MM.1S (cell line): ENCODE data around the gene CEACAM16.

Source experiments
- EZH2 ChIP-seq: fragments of 300-600 bp; sonication (generic); optimal IDR thresholded peaks from 2 replicates; pipeline ENCODE3; 2017; ENCODE audit warnings: low read depth, mild to moderate bottlenecking, antibody characterized with exemption, low read length, mixed read lengths
- EZH2phosphoT487 ChIP-seq: fragments of 300-600 bp; sonication (generic); IDR thresholded peaks from 2 replicates; pipeline ENCODE4 v1.6.1; 2018; ENCODE audit warnings: antibody characterized with exemption, low read length
- TF ChIP-seq, protein P1 (sequence below): fragments of 300-600 bp; sonication (generic); IDR thresholded peaks from 2 replicates; pipeline ENCODE4 v1.5.1; 2016; ENCODE audit warnings: antibody characterized with exemption, low read length, mixed read lengths

DNA sequence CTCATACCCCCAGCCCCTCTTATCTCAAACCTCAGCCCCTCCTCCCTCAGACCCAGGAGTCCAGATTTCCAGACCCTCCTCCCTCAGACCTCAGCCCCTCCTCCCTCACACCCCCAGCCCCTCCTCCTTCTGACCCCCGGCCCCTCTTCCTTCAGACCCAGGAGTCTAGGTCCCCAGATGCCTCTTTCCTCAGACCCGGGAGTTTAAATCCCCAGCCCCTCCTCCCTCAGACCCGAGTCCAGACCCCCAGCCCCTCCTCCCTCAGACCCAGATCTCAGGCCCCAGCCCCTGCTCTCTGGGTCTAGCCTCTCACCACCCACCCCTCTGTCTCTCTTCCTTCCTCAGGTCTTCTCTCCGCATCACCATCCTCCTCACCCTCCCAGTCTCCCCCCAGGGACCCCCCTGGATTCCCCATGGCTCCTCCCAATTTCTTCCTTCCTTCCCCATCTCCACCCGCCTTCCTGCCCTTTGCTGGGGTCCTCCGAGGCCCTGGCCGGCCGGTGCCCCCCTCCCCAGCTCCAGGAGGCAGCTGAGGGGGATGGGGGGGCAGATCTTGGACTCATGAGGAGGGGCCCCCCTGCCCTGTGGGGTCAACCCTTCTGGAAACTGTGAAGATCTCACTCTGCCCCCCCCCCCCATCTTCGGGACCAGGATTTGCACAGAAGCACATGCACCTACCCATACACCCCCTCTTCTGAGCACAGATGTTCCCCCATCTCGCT is 60.3 kb downstream of the CEACAM16 start:
- TF ChIP-seq, protein P1, sequence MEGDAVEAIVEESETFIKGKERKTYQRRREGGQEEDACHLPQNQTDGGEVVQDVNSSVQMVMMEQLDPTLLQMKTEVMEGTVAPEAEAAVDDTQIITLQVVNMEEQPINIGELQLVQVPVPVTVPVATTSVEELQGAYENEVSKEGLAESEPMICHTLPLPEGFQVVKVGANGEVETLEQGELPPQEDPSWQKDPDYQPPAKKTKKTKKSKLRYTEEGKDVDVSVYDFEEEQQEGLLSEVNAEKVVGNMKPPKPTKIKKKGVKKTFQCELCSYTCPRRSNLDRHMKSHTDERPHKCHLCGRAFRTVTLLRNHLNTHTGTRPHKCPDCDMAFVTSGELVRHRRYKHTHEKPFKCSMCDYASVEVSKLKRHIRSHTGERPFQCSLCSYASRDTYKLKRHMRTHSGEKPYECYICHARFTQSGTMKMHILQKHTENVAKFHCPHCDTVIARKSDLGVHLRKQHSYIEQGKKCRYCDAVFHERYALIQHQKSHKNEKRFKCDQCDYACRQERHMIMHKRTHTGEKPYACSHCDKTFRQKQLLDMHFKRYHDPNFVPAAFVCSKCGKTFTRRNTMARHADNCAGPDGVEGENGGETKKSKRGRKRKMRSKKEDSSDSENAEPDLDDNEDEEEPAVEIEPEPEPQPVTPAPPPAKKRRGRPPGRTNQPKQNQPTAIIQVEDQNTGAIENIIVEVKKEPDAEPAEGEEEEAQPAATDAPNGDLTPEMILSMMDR: no peak
- TF ChIP-seq EZH2 (no peak), EZH2phosphoT487 (no peak)
